M059J (cell line): Measurements from ENCODE around the gene CEBPB. TPM values are rescaled to one million over a fixed set of nuclear protein-coding genes. Genes with fewer than 3 reads are reported as not detected.

ENCODE experiments used
- DNase-seq: peaks from one replicate; pipeline ENCODE4 v3.0.0-alpha.2; 2012; ENCODE audit warnings: low read depth
- total RNA-seq: library from RNA; depleted of rRNA; stranded (reverse); fragments of >200 nt; shearing (Covaris generic); gene quantifications from 2 replicates; pipeline ENCODE4 v1.2.3, GENCODE V29; 2014

The CEBPB gene
- total RNA-seq, 1 experiment from 2014 or later: 51.8 TPM

GRCh38 chr20:50213531-50214106 lies 23.0 kb downstream of the CEBPB start:
- DNase-seq: peak; percentile 30

- no peak for DNase-seq
These were observed 23.8 kb downstream of the CEBPB start for GRCh38 chr20:50214226-50215024.

GRCh38 chr20:50215101-50215690 lies 24.6 kb downstream of the CEBPB start:
- DNase-seq: peak; percentile 69

- DNase-seq: no peak
These were observed 25.3 kb downstream of the CEBPB start for GRCh38 chr20:50215926-50216325.

GRCh38 chr20:50216543-50217206 lies 26.0 kb downstream of the CEBPB start:
- DNase-seq: no peak

- no peak for DNase-seq
These were observed 26.7 kb downstream of the CEBPB start for GRCh38 chr20:50217207-50217949.

- no peak for DNase-seq
These were observed 28.4 kb downstream of the CEBPB start for GRCh38 chr20:50218987-50219435.

GRCh38 chr20:50219600-50219999 lies 29.0 kb downstream of the CEBPB start:
- DNase-seq: no peak

GRCh38 chr20:50220093-50220893 lies 29.7 kb downstream of the CEBPB start:
- no peak for DNase-seq

GRCh38 chr20:50220894-50221365 lies 30.3 kb downstream of the CEBPB start:
- no peak for DNase-seq

GRCh38 chr20:50221501-50222308 lies 31.1 kb downstream of the CEBPB start:
- peak; percentile 91 for DNase-seq

- DNase-seq: no peak
These were observed 31.8 kb downstream of the CEBPB start for GRCh38 chr20:50222309-50223038.

GRCh38 chr20:50223039-50224005 lies 32.7 kb downstream of the CEBPB start:
- no peak for DNase-seq

GRCh38 chr20:50224052-50224451 lies 33.4 kb downstream of the CEBPB start:
- DNase-seq: no peak

- DNase-seq: peak; percentile 93
These were observed 34.1 kb downstream of the CEBPB start for GRCh38 chr20:50224531-50225255.

GRCh38 chr20:50226093-50226974 lies 35.7 kb downstream of the CEBPB start:
- peak; percentile 74 for DNase-seq
